HG03135 (cell line): ENCODE measurements around the gene CRIM1.

ENCODE experiments used
- ATAC-seq: cut with Tn5 transposase; IDR thresholded peaks from one replicate; pipeline ENCODE4 v1.9.1; 2021; ENCODE audit warnings: mild to moderate bottlenecking, moderate library complexity; ENCODE audit not compliant: unreplicated experiment

Gene CRIM1

DNA sequence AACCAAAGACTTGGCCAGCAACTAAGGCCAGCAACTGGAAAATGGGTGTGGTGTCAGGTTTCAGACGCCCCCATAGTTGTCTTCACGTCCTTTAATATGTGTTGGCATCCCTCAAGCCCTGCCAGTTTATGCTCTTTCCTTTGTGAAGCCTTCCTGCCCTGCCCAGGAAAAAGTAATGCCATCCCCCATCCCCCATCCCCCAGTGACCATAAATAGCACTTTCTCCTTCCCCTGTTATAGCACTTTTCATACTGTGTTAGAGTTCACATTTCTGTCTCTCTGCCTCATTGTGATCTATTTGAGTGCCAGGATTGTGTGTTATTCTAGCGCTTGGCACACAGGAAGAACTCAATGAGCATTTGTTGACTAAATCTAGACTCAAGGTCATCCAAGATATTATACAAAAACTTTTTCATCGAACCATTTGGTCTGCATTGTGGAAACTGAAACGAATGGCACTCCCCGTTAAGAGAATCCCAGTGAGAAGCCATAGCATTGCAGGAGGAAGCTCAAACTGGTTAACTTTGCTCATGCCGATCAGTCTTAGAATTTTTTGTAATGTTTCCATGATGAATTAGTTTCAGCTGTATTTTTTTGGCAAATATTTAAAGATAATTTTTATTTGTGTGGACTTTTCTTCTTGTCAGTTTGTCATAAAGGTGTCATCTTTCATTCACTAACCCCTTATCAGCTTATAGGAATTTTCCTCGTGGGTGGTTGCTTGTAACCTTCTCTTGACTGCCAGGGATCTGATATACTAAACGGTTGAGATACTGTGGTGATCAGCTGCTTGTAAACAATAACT is 15.7 kb downstream of the CRIM1 start:
- no peak for ATAC-seq

DNA sequence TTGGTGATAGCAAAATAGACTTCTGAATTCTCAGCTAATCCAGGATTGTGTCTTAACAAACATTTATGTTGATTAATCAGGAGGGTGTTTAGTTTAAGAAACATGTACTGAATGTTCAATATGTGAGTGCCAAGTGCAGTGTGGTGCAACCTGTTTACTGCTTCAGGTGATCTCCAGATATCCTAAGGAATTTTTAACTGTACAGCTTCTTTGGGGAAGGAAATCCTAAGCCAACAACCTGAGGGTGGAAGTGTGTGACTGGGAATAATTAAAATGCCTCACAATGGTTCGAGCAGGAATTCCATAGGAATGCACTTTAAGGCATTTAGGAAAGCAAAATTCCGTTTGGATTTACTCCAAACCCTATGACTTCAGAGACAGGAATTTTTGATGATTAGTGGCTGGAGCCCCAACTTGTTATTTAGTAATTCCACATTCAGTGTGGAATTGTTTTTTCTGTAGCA is 16.4 kb downstream of the CRIM1 start:
- ATAC-seq = no peak

DNA sequence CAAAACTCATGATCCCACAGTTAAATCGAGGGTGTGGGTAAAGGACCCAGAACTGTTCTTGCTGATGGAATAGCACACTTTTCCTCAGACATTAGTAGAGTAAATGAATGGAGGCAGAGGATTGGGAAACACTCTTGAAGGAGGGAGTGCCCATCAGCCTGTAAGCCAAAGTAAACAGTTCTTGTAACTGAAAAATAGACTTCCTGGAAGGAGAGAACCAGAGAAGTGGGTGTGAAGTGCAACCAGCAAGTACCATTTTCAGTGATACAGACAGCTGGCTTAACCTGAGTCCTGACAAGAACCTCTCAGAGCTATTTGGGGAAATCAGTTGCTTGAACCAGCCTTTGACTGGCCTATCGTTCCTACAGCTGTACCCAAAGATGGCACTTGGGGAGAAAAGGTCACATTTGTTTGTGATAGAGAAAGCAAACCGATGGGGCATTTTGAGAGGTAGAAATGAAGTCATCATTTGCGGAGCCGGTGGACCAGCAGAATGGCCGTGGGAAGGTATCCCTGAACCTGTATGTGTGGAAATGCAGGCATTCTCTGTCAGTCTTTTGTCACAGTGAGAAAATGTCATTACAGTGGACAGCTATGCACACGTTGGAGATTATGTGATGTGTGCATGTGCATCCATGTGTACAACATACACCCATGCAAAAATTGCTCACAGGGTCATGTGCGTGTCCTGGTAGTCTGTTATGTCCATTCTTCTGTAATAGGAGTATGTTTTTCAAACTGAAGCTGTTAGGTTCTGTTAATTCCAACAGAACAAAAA is 17.8 kb downstream of the CRIM1 start:
- no peak for ATAC-seq

DNA sequence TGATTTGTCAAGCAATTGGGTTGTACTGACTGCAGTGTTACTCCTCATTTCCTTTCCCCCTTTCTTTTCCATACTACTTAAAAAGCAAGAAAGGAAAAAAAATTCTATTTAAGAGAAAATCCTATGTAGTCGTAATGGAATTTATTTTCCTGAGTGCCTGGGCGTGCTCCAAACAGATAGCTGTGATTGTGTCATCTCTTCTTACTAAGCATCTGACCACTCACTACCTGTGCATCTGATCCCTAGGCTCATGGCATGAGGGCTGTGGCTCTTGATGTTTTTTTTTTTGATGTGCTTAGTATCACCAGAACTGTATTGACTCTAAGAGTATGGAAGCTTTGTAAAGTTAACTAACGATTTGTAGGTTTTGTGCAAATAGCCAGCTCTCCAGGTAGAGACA is 19.0 kb downstream of the CRIM1 start:
- ATAC-seq = no peak

DNA sequence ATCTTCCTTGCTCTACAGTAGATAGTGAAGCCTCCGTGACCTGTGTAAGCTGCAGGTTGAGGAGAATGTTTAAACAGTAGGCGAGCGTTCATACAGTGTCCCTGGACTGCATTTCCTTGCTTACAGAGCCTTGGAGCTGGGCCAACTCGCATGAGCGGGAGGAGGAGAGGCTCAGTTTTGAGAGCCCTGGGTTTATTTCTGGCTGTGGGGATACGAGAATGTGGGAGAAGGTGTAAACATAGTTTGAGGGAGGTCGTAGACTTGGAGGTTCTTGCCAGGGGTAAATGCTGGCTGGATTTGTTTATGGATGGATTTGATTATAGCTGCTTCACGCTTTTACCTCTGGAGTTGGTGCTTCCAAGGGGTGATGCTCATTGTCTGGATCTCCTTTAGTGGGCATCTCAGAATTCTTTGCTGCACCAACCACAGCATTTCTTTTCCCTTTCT is 20.8 kb downstream of the CRIM1 start:
- ATAC-seq = no peak

DNA sequence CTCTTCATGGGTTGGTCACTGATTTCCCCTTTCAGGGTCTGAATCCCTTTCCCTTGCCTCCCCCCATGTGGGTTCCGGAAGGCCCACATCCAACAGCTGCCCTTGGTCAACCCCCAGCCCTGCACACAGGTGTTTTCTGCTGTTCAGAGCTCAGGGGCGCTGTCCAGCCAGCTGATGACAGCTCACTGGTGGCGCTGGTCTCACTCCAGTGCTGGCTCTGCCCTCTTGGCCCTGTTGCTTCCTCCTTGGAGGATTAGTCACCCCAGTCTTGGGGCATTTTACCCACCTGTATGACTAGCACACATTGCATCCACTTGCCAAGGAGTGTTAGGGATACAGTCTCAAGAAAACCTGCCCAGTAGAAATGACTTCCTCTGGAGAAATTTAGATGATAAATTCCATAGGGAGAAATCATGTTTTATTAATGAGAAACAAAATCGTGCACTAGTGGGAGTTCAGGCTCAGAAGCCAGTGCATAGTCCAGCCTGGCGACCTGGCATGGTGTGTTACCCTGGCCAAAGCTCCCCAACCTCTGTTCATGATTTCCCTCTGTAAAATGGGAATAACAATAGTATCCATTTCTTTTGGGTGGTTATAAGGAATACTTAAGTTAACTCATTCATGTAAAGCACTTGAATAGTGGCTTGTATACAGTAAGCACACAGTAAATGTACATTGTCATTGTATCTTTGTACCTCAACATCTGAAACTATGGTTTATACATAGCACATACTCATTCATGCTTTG is 21.6 kb downstream of the CRIM1 start:
- no peak for ATAC-seq

DNA sequence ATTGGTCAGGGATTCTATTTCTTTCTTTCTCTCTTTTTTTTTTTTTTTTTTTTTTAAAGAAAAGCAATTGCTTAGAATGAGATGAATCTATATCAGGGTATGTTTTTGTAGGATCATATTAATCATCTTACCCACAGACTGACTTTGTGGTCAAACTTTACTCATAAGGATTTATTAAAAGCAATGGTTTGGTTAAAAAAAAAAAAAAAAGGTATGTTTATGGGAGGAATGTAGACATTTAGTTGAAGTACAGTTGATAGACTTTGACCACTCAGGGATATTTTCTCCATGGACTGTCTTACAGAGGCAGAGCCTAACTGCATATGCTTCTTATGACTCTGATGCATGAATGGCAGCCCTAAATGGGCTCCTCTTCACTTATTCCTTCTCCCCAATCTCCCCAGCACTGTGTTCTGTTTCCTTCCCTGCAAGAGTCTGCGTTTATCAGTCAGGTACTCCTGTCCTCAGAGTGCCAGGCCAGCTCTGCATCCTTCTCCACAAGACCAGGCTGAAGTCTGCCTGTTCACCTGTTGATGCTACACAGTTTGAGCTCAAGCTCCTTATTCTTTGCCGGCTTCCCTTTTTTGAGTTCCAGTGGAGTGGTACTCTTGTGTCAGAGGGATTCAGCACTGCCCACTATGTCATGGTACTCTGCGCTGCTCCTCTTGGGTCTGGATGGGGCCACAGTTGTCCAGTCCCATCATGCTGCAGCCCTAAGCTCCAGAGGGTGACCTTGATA is 24.3 kb downstream of the CRIM1 start:
- ATAC-seq = no peak

DNA sequence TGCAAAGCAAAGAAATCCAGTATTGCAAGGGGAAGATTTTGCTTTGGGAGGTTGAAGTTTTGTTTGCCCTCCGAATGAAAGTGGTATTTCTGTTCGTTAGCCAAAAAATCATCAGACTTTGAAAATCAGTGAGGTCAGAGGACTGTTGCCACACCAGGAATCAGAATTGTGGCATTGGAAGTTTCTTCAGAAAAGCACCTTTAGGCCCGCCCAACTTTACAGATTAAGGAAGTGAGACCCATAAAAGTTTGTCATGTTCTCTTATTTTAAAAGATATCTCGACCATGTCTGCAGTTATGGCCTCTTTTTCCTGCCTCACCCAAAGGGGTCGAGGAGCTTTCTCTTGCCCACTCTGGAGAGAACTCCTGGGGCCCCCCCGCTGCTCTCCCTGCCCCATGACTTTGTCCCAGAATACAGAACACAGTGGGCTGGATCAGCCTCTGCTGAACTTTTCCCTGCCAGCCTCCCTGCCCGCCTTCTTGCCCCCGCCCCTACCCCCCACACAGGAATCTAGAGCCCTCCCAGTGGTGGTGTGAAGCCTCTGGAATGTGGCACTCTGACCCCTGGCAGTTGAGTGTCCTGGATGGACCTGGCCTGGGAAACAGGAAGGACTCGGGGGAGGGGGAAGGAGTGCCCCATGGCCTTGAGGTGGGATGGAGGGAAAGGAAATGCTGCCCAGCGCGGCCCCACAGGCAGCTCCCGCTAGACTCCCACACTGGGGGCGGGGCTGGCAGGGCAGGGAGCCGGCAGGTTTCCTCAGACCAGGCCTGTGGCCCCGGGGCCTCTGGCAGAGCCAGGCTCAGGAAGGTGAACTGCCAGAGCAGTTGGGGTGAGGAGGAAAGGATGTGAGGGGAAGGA is 25.3 kb downstream of the CRIM1 start:
- no peak for ATAC-seq

DNA sequence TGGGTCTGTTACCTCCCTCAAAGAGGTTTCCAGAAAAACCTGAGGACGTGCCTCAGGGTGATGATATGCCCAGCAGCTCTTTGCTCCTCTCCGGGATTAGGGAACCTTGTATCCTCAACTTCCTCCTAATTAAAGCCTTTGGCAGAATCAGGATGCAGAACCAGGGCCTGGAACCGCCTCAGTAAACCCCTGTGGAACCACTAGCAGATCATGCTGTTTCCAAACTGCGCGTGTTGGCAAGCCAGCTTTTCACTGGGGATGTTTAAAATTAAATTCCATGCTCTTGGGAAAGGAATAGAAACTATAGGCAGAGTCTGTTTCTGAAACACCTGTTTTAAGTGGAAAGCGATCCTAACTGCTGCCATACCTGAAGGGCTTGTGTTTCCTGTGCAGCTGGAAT is 26.4 kb downstream of the CRIM1 start:
- ATAC-seq = no peak

DNA sequence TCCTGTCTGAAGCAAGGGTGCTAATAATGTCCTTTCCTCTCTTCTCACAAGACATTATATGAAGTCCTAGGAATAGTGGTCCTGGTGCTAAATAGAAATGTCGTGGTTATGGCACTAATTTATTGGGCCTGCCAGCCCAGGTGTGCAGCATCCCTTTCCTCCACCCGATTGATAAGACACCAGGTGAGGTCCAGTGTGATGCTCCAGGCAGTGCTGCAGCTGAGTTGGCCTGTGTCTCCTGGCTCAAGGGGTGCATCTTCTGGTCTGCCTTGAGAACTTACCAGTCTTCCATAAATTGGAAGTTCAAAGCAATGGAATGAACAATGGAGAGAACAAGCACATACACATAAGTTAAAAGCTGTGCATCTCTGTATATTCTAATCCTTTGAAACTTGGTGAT is 26.9 kb downstream of the CRIM1 start:
- no peak for ATAC-seq

DNA sequence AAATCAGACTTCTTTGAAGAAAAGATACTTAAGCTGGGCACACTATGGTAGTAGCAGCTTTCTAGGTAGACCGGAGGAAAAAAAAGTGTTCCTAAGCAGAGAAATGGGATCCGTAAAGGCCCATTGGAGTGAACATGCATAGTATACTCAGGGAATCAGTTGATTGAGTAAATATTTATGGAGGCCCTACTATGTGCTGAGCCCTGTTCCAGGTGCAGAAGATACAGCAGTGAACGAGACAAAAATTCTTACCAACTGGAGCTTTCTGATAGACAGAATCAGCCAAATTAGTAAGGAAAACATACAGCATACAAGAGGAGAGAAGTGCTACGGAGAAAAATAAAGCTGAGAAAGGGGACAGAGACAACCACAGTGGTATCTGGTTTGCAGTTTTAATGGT is 28.1 kb downstream of the CRIM1 start:
- ATAC-seq = no peak

DNA sequence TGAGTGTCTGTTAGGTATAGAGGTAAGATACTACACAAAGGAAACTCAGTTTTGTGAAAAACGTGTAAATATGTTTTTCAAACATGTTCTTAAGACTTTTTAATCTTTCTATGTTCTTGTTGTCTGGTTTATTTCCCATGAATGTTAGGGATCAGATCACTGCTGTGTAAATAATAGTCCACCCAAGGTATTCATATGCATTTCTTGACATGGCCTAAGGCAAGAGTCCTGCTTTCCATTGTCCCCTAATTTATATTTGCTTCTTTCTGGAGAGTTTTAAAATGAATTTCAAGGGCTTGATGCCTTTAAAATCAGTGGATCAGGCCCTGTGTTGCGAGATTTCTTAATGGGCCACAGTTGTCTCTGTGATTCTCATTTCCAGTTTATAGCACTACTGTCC is 28.9 kb downstream of the CRIM1 start:
- ATAC-seq = no peak

DNA sequence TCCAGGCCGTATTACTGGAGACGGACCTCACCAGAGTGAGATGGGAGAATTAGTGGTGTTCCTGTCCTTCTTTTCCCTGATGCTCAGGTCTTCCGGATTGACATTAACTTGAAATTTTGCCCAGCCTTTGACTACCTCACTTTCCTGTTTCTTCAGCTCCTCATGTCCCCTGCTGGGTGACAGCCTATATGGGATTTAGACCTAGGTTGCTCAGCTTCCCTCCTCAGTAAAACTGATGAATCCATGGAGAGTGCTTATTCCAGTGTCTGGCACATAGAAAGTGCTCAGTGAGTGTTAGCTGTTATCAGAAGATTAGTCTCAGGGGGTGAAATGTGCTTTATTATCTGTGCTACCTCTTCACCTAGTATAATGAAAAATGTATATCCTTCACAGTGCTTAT is 30.0 kb downstream of the CRIM1 start:
- no peak for ATAC-seq

DNA sequence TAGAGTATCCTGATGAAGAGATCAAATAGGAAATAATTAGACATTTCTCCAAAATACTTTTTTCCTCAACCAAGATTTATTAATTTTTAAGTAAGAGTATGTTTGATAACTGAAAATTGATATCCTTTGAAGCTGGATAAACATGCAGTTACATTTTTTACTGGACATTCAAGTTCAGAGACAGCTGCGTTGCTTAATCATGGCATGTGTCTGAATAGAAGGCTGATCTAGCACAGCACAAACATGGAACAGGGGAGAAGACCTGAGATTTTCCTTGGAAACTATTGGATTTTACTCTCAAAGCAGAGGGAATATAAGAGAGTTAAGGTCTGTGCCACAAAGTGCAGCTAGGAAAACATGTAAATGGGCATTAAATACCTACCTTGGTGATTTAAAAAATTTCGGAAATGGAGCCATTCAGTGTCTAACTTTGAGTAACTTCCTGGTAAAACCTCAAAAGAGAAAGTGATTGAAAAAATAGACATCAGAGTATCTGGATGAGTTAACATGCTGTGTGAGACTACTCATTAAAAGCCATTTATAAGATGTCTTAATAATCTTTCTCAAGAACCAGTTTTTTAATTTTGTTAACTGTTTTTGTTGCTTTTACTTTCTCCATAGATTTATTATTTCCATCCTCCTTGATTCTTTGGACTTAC is 31.8 kb downstream of the CRIM1 start:
- peak; percentile 70 for ATAC-seq

DNA sequence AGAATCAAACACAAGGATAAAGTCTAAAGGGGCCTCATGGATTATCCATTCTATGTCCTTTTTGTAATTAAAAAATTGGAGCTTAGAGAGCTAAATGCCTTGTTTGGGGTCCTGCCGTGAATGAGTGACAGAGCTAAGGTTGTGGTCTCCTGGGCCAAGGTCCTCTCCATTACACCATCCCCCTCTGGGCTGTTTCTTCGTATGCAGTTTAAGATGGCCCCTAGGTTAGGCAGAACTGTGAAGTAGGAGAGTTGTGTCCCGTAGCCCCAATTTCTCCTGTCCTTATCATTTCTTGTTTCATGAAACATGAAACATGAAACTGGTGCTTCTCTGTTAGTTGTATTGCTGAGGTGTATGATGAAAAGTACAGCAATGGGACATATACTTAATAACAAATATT is 32.9 kb downstream of the CRIM1 start:
- ATAC-seq = no peak

DNA sequence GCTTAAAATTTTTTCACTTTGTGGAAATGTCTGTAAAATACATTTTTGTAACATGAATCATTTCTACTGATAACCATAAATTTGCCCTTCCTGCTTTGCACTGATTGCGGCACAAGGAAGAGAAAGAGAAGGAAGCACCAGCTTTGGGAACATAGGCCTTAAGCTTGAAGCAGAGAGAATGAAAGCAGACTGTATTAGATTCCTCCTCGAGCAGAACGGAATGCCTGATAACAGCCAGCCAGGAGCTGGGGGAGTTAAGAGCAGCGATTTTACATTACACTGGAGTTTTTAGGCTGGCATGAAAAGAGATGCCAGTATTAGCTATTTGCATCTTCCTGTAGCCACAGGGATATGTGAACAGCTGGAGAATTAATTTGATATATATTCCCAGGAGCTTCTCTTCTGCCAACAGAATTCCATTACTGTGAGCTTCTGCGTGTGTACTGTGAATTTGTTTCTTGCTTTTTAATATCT is 33.5 kb downstream of the CRIM1 start:
- no peak for ATAC-seq

DNA sequence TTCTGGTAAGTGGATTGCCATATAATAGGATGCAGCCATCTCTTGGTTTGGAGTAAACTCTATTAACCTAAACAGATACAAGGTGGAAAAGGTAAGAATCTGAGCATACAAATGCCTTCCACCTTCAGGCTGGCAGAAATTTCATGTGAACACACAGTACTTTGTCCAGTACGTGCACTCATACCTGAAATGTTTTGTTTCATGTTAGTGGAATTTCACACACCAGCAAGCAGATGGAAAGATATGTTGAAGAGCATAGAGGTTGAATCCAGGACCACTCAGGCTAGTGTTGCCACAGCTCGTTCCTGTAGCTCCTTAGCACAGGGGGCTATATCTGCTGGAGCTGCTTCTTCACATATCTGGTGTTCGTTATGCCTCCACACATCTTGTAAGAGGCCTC is 34.0 kb downstream of the CRIM1 start:
- no peak for ATAC-seq

DNA sequence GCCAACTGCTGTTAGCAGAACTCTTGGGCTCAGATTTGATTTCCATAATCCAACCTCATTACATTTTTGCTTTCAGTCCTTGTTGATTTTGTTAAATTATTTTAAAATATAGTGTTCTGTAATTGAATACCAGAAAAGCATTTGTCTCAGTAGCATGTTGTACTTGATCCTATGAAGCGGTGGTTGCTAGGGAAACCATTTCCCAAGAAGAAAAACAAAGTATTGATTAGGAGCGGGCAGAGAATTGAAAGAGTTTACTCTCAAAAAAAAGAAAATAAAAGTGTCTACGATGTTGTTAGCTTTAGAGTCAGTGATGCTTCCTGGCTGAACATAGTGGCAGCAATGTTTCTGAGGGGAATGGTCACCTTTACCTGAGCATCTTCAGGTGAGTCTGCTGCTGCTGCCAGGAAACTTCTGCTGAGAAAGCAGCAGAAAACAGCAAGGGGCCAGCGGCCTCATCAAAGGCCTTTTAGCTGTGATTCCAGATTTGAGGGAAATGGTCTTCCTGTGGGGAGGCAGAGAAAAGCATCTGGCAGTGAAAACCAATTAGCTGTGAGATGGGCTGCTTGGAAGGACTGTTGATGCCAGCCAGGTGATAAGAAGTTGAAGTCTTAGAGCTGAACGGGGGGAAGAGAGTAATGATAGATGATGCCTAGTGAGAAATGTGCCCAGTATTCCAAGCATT is 37.1 kb downstream of the CRIM1 start:
- ATAC-seq = no peak
